Activated CD8-positive, alpha-beta memory T cell treated with anti-CD3 and anti-CD28 coated beads for 1 hour (primary cell): ENCODE measurements around the gene RNF39.
A peak's percentile ranks its signal among the peaks of the same experiment; 100 is the strongest.

Experiments used
- DNase-seq, 2 donors: peaks; one replicate each; pipeline ENCODE4 v3.0.0-alpha.2; 2020; ENCODE audit warnings: low read depth in 1 of 2; ENCODE audit errors: extremely low read depth in 1 of 2

RNF39 gene

GRCh38 chr6:30097902-30098768 is 22.6 kb upstream of the RNF39 start:
- DNase-seq = no peak

GRCh38 chr6:30096829-30097228 is 21.3 kb upstream of the RNF39 start:
- no peak for DNase-seq

- DNase-seq = no peak
These were observed 18.5 kb upstream of the RNF39 start for GRCh38 chr6:30093951-30094661.

- DNase-seq = no peak
These were observed 17.4 kb upstream of the RNF39 start for GRCh38 chr6:30092852-30093543.

- DNase-seq = no peak
These were observed 16.2 kb upstream of the RNF39 start for GRCh38 chr6:30091577-30092381.

GRCh38 chr6:30087876-30088275 is 12.3 kb upstream of the RNF39 start:
- no peak for DNase-seq

- DNase-seq = no peak
These were observed 1.6 kb upstream of the RNF39 start for GRCh38 chr6:30077218-30077617.

- DNase-seq = no peak
These were observed 492 bp upstream of the RNF39 start for GRCh38 chr6:30075790-30076732.

GRCh38 chr6:30074331-30075093 is 1.1 kb downstream of the RNF39 start:
- DNase-seq = no peak

GRCh38 chr6:30073489-30074235 is 1.9 kb downstream of the RNF39 start:
- no peak for DNase-seq

- no peak for DNase-seq
These were observed 3.7 kb downstream of the RNF39 start for GRCh38 chr6:30071858-30072257.

- DNase-seq = no peak
These were observed 4.3 kb downstream of the RNF39 start for GRCh38 chr6:30071081-30071818.

- no peak for DNase-seq
These were observed 8.0 kb downstream of the RNF39 start for GRCh38 chr6:30067460-30068139.

- peak; percentile 94 to 97 for DNase-seq
These were observed 8.8 kb downstream of the RNF39 start, which contains the start of gene PPP1R11 for GRCh38 chr6:30066577-30067459. Gene PPP1R11, plus strand, starts transcription at chr6:30067198. Its CDS starts 213 bp downstream, at chr6:30067411.

GRCh38 chr6:30066082-30066481 is 9.5 kb downstream of the RNF39 start:
- DNase-seq = no peak

- DNase-seq = no peak
These were observed 12.3 kb downstream of the RNF39 start for GRCh38 chr6:30063315-30063714.
